WTC11 (cell line): ENCODE results near the gene XRN1.

Experiments used
- ATF1 ChIP-seq: sonication (generic); formaldehyde crosslinking; IDR thresholded peaks from 2 replicates; pipeline ENCODE4 v1.8.1; 2023; ENCODE audit warnings: mild to moderate bottlenecking, moderate library complexity, missing genetic modification reagents
- CREB1 ChIP-seq: sonication (generic); formaldehyde crosslinking; IDR thresholded peaks from 2 replicates; pipeline ENCODE4 v1.8.0; 2023; ENCODE audit warnings: mild to moderate bottlenecking, missing genetic modification reagents
- CTCF ChIP-seq: fragments of 200-600 bp; IDR thresholded peaks from 2 replicates; pipeline ENCODE4 v1.8.0; 2022; ENCODE audit warnings: antibody characterized with exemption
- MXD4 ChIP-seq: fragments of 250-450 bp; sonication (Bioruptor Pico); IDR thresholded peaks from 2 replicates; pipeline ENCODE4 v1.8.0; 2021; ENCODE audit warnings: mild to moderate bottlenecking, moderate library complexity, borderline replicate concordance
- TEAD4 ChIP-seq: sonication (generic); formaldehyde crosslinking; IDR thresholded peaks from 2 replicates; pipeline ENCODE4 v1.8.0; 2022; ENCODE audit warnings: mild to moderate bottlenecking, missing genetic modification reagents
- TP53 ChIP-seq: sonication (generic); formaldehyde crosslinking; IDR thresholded peaks from 2 replicates; pipeline ENCODE4 v1.8.1; 2023; ENCODE audit warnings: mild to moderate bottlenecking, missing genetic modification reagents
- TF ChIP-seq, protein P1 (sequence below): sonication (generic); formaldehyde crosslinking; IDR thresholded peaks from 2 replicates; pipeline ENCODE4 v1.8.1; 2022; ENCODE audit warnings: mild to moderate bottlenecking, moderate library complexity, missing genetic modification reagents
- TF ChIP-seq, protein P2 (sequence below): fragments of 250-450 bp; sonication (Bioruptor Pico); IDR thresholded peaks from 2 replicates; pipeline ENCODE4 v1.9.0; 2021; ENCODE audit warnings: mild to moderate bottlenecking, borderline replicate concordance
- TF ChIP-seq, protein P3 (sequence below): fragments of 250-450 bp; sonication (Bioruptor Pico); IDR thresholded peaks from 2 replicates; pipeline ENCODE4 v1.9.0; 2021; ENCODE audit warnings: moderate library complexity, mild to moderate bottlenecking, inconsistent platforms, borderline replicate concordance

DNA sequence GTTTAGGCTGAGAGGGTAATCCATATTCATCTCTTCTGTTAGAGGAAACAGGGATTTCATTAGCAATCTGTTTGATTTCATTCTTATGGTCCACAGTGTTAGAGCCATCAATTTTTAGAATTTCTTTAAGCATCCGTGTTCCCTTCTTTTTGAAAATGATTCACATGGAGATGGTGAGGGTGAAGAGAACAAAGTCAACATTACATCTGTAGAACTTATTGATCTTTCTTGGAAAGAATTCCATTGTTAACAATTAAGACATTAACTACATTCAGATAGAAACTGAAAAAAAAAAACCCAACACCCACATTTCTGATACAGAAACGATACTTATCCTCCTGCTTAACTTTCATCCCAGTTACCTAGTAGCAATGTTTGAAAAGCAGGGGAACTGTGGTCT, 115.4 kb downstream of the XRN1 start:
- TF ChIP-seq TEAD4 (CRISPR knock-in tag) (no peak), CTCF (no peak), MXD4 (CRISPR knock-in tag) (no peak), CREB1 (CRISPR knock-in tag) (no peak), ATF1 (CRISPR knock-in tag) (no peak), TP53 (no peak)
- TF ChIP-seq, protein P1, sequence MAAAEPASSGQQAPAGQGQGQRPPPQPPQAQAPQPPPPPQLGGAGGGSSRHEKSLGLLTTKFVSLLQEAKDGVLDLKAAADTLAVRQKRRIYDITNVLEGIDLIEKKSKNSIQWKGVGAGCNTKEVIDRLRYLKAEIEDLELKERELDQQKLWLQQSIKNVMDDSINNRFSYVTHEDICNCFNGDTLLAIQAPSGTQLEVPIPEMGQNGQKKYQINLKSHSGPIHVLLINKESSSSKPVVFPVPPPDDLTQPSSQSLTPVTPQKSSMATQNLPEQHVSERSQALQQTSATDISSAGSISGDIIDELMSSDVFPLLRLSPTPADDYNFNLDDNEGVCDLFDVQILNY (CRISPR knock-in tag): no peak
- TF ChIP-seq, protein P2, sequence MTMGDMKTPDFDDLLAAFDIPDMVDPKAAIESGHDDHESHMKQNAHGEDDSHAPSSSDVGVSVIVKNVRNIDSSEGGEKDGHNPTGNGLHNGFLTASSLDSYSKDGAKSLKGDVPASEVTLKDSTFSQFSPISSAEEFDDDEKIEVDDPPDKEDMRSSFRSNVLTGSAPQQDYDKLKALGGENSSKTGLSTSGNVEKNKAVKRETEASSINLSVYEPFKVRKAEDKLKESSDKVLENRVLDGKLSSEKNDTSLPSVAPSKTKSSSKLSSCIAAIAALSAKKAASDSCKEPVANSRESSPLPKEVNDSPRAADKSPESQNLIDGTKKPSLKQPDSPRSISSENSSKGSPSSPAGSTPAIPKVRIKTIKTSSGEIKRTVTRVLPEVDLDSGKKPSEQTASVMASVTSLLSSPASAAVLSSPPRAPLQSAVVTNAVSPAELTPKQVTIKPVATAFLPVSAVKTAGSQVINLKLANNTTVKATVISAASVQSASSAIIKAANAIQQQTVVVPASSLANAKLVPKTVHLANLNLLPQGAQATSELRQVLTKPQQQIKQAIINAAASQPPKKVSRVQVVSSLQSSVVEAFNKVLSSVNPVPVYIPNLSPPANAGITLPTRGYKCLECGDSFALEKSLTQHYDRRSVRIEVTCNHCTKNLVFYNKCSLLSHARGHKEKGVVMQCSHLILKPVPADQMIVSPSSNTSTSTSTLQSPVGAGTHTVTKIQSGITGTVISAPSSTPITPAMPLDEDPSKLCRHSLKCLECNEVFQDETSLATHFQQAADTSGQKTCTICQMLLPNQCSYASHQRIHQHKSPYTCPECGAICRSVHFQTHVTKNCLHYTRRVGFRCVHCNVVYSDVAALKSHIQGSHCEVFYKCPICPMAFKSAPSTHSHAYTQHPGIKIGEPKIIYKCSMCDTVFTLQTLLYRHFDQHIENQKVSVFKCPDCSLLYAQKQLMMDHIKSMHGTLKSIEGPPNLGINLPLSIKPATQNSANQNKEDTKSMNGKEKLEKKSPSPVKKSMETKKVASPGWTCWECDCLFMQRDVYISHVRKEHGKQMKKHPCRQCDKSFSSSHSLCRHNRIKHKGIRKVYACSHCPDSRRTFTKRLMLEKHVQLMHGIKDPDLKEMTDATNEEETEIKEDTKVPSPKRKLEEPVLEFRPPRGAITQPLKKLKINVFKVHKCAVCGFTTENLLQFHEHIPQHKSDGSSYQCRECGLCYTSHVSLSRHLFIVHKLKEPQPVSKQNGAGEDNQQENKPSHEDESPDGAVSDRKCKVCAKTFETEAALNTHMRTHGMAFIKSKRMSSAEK (CRISPR knock-in tag): no peak
- TF ChIP-seq, protein P3, sequence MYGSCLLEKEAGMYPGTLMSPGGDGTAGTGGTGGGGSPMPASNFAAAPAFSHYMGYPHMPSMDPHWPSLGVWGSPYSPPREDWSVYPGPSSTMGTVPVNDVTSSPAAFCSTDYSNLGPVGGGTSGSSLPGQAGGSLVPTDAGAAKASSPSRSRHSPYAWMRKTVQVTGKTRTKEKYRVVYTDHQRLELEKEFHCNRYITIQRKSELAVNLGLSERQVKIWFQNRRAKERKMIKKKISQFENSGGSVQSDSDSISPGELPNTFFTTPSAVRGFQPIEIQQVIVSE: no peak
